ENCODE measurements around the gene GARIN5B. TPM values are rescaled to one million over a fixed set of nuclear protein-coding genes. Genes with fewer than 3 reads are reported as not detected.

The GARIN5B gene
- total and polyA plus RNA-seq, 2 of the 8 experiments (the other 6 are each of a cell fraction or from before 2014, with no cell fraction given), result 0.03 TPM; not detected in 1

GRCh38 chr19:55309448-55309847, 53.6 kb downstream of the GARIN5B start:
- peaks cover 14 to 39% (median 32%) of the 10 kb centered on the region in 4 experiments for H3K36me3 ChIP-seq (ENCODE audit: control insufficient read depth in 2 of 4, insufficient read depth in 4 of 4, low read length in 3 of 4)
- H2AFZ ChIP-seq (ENCODE audit: low read length), result no peak overlapping the region
- H3K9ac ChIP-seq (replicated peaks in 1 of 4; ENCODE audit: extremely low read depth in 1 of 4, low read depth in 3 of 4, low read length in 3 of 4), result no peak overlapping the region
- H2BK5ac ChIP-seq (ENCODE audit: low read depth, low read length), result no peak overlapping the region
- no peak overlapping the region for H3K4me3 ChIP-seq (ENCODE audit: extremely low read depth in 1 of 4, insufficient read depth in 2 of 4, low read depth in 3 of 4, low read length in 4 of 4)
- H3K18ac ChIP-seq (ENCODE audit: extremely low read depth, low read length), result no peak overlapping the region
- H4K91ac ChIP-seq (replicated peaks; ENCODE audit: insufficient read length, low read length), result no peak overlapping the region
- H4K8ac ChIP-seq (ENCODE audit: extremely low read depth, insufficient read depth, low read length), result no peak overlapping the region
- TF ChIP-seq RNF2 (IDR thresholded peaks at IDR 0.05; ENCODE audit: borderline replicate concordance, low read depth, low read length, missing control alignments, poor library complexity, severe bottlenecking) (no peak), CREB1 (IDR thresholded peaks at IDR 0.05) (no peak)
- TF ChIP-seq, protein P1, sequence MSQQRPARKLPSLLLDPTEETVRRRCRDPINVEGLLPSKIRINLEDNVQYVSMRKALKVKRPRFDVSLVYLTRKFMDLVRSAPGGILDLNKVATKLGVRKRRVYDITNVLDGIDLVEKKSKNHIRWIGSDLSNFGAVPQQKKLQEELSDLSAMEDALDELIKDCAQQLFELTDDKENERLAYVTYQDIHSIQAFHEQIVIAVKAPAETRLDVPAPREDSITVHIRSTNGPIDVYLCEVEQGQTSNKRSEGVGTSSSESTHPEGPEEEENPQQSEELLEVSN (IDR thresholded peaks at IDR 0.05), result no peak
- H2BK120ac ChIP-seq (replicated peaks; ENCODE audit: low read depth, low read length), result no peak overlapping the region
- H3K23ac ChIP-seq (ENCODE audit: insufficient read length), result no peak overlapping the region
- H2BK15ac ChIP-seq (ENCODE audit: low read length), result no peak overlapping the region
- H3K4me1 ChIP-seq (replicated peaks in 1 of 4; ENCODE audit: control insufficient read depth in 3 of 4, insufficient read depth in 4 of 4, low read length in 3 of 4), result 0 out of 7 replicates have a peak, but pooled peaks cover 0 to 3% (median 0%) of the 10 kb centered on the region in 4 experiments
- H2BK12ac ChIP-seq (ENCODE audit: low read depth, low read length), result no peak overlapping the region
- H3K23me2 ChIP-seq (ENCODE audit: low read depth, low read length), result no peaks in the 10 kb centered on the region
- WGBS, 2 experiments (ENCODE audit: extremely low coverage in 1 of 2, insufficient coverage in 1 of 2, insufficient read length in 1 of 2, insufficient replicate concordance in 2 of 2, low coverage in 1 of 2, low lambda C conversion rate in 2 of 2, missing lambda C conversion rate in 1 of 2), result 93% methylated on average over 5 of the region's 5 CpGs; no CpG with 5 or more reads in 1 of the 2 experiments
- no peak for DNase-seq (ENCODE audit: low read depth in 1 of 2, low spot score in 2 of 2)
- H3K79me1 ChIP-seq (ENCODE audit: low read depth, low read length), result no peaks in the 10 kb centered on the region
- no peaks in the 10 kb centered on the region for H3K27me3 ChIP-seq (replicated peaks in 1 of 4; ENCODE audit: control insufficient read depth in 3 of 4, extremely low read depth in 1 of 4, insufficient read depth in 3 of 4, low read length in 3 of 4)
- no peak overlapping the region for H4K5ac ChIP-seq (ENCODE audit: insufficient read length, low read depth, low read length)
- no peak overlapping the region for H2AK5ac ChIP-seq (ENCODE audit: low read depth, low read length)
- no peaks in the 10 kb centered on the region for H3K79me2 ChIP-seq (ENCODE audit: control insufficient read depth in 1 of 2, insufficient read depth in 2 of 2, low read length in 2 of 2)
- no peak overlapping the region for H3K4me2 ChIP-seq (ENCODE audit: insufficient read depth in 1 of 2, low read depth in 2 of 2, low read length in 2 of 2)
- no peak overlapping the region for H2BK20ac ChIP-seq (ENCODE audit: low read length)
- no peak overlapping the region for H3K56ac ChIP-seq (replicated peaks; ENCODE audit: insufficient read length, low read depth, low read length)
- POLR2A ChIA-PET (ENCODE audit: partially characterized antibody), result interaction anchor here (1.0 kb wide), 1 partner anchor 79 kb away, joined by 3 read pairs; no protein-coding TSS in a partner anchor
- H3K14ac ChIP-seq (ENCODE audit: insufficient read length), result no peak overlapping the region
- no peaks in the 10 kb centered on the region for H3K9me3 ChIP-seq (ENCODE audit: insufficient read depth in 2 of 2, low read depth in 1 of 2, low read length in 1 of 2)
- H3K27ac ChIP-seq (ENCODE audit: low read depth, low read length), result no peak overlapping the region
- CTCF ChIA-PET (ENCODE audit: partially characterized antibody), result no interaction called here
- no peak overlapping the region for H3K4ac ChIP-seq (replicated peaks; ENCODE audit: insufficient read length, low read depth, low read length)
- H4K20me1 ChIP-seq (replicated peaks in 1 of 2; ENCODE audit: control insufficient read depth in 1 of 2, insufficient read depth in 2 of 2, low read length in 2 of 2), result peaks cover 0 to 3% of the 10 kb centered on the region in 2 experiments
- no peak for FAIRE-seq

All from H1 (cell line).